ENCODE data around the gene TBX2.

DNA sequence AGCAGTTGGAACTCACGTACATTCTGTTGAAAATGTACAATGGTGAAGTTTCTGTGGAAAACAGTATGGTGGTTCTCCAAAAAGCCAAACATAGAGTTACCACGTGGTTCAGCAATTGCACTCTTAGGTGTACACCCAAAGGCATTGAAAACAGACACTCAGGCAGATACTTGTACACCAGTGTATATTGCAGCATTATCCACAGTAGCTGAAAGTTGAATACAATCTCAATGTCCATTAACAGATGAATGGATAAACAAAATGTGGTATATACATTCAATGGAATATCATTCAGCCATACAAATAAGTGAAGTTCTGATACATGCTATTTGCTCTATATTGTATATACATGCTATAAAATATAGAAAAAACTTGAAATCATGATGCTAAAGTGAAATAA lies 23.2 kb downstream of the TBX2 start:
- TF ChIP-seq, protein P1, sequence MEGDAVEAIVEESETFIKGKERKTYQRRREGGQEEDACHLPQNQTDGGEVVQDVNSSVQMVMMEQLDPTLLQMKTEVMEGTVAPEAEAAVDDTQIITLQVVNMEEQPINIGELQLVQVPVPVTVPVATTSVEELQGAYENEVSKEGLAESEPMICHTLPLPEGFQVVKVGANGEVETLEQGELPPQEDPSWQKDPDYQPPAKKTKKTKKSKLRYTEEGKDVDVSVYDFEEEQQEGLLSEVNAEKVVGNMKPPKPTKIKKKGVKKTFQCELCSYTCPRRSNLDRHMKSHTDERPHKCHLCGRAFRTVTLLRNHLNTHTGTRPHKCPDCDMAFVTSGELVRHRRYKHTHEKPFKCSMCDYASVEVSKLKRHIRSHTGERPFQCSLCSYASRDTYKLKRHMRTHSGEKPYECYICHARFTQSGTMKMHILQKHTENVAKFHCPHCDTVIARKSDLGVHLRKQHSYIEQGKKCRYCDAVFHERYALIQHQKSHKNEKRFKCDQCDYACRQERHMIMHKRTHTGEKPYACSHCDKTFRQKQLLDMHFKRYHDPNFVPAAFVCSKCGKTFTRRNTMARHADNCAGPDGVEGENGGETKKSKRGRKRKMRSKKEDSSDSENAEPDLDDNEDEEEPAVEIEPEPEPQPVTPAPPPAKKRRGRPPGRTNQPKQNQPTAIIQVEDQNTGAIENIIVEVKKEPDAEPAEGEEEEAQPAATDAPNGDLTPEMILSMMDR (tag by site-specific recombination; IDR thresholded peaks at IDR 0.05) = no peak
- no peak for TF ChIP-seq ZBTB17 (tag by site-specific recombination; IDR thresholded peaks at IDR 0.05)
- TF ChIP-seq, protein P2, sequence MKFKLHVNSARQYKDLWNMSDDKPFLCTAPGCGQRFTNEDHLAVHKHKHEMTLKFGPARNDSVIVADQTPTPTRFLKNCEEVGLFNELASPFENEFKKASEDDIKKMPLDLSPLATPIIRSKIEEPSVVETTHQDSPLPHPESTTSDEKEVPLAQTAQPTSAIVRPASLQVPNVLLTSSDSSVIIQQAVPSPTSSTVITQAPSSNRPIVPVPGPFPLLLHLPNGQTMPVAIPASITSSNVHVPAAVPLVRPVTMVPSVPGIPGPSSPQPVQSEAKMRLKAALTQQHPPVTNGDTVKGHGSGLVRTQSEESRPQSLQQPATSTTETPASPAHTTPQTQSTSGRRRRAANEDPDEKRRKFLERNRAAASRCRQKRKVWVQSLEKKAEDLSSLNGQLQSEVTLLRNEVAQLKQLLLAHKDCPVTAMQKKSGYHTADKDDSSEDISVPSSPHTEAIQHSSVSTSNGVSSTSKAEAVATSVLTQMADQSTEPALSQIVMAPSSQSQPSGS (tag by site-specific recombination; IDR thresholded peaks at IDR 0.05; ENCODE audit: low read depth) = no peak
